AG10803 (cell line): ENCODE results near the gene KIF5A.

ENCODE experiments used
- DNase-seq: peaks from one replicate; pipeline ENCODE4 v3.0.0; 2010; ENCODE audit warnings: low read depth
- H3K4me3 ChIP-seq: 2 replicates; pipeline ENCODE4 v1.5.1; 2011; ENCODE audit warnings: mild to moderate bottlenecking, low read length, control low read depth
- CTCF ChIP-seq: conservative IDR thresholded peaks from 2 replicates; pipeline ENCODE4 v1.5.1; 2011; ENCODE audit warnings: mild to moderate bottlenecking, low read length, control low read depth, inconsistent platforms

Gene KIF5A

DNA sequence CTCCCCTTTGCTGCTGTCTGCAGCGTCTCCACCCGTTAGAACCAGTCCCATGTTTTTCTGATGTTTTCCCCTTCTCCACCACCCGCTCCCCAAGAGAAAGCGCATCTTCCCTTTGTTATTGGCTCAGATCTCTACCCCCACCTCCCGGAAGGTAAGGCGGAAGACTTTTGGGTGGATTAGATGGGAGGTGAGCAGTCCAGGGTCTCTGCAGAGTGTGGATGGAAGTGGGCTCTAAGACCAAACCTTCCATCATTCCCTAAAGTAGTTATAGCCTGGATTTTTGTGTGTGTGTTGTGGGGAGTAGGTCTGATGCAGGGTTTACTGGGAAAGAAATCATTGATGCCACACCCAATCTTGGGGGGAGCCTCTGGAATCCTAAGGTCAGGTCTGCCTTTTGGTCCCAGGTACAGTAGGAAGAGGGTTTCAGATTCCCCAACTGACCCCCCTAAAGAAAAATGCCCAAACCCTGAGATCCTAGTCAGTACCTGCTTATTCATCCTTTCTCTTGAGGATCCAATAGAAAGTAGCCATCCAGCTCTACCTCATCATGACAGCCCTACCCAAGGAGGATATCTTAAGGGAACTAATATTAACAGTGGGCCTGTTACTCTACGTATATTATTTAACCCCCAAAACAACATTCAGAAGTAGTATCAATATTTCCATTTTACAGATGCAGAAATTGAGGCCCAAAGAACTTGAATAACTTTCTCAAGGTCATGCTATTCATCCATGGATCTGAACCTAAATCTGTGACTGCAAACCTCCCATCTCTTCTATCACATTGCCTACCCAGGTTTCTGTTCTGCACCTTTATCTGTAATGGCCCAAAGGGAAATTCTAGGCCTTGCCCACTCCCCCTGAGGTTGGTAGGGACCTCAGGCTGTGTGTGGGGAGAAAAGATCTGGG lies 1.1 kb downstream of the KIF5A start:
- no peak for TF ChIP-seq CTCF
- no peak for DNase-seq
- peak overlapping the region; percentile 61 for H3K4me3 ChIP-seq

GRCh38 chr12:57551637-57552305 lies 1.9 kb downstream of the KIF5A start:
- no peak for TF ChIP-seq CTCF
- no peak overlapping the region for H3K4me3 ChIP-seq
- no peak for DNase-seq

- DNase-seq = no peak
- TF ChIP-seq CTCF = no peak
- no peak overlapping the region for H3K4me3 ChIP-seq
Observed at GRCh38 chr12:57552306-57552651, 2.4 kb downstream of the KIF5A start.

- DNase-seq = peak; percentile 46
- H3K4me3 ChIP-seq = no peak overlapping the region
Observed at GRCh38 chr12:57552835-57553313, 3.0 kb downstream of the KIF5A start.

GRCh38 chr12:57553343-57554202 lies 3.7 kb downstream of the KIF5A start:
- H3K4me3 ChIP-seq = no peak overlapping the region
- TF ChIP-seq CTCF = no peak
- DNase-seq = no peak

More at GRCh38 chr12:57552835-57553313, 3.0 kb downstream of the KIF5A start:
- no peak for TF ChIP-seq CTCF

DNA sequence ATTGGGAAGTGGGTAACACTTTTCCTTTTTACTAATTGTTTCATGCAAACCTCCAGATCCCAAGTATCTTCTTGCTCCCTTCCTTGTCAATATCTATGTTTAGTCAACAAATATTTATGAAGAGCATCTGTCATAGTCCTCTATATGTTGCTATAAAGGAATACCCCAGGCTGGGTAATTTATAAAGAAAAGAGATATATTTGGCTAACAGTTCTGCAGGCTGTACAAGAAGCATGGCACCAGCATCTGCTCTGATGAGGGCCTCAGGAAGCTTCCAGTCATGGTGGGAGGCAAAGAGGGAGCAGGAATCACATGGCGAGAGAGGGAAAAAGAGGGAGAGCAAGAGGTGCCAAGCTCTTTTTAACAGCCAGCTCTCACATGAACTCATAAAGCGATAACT lies 4.6 kb downstream of the KIF5A start:
- no peak overlapping the region for H3K4me3 ChIP-seq
- TF ChIP-seq CTCF = no peak
- DNase-seq = no peak
